Osteocyte (in vitro differentiated cells): ENCODE data around the gene ALK. TPM values are rescaled to one million over a fixed set of nuclear protein-coding genes. Genes with fewer than 3 reads are reported as not detected.

Experiments
- DNase-seq: peaks from one replicate; pipeline ENCODE4 v3.0.0; 2021; ENCODE audit warnings: mixed read lengths; ENCODE audit not compliant: unreplicated experiment; ENCODE audit errors: extremely low spot score
- H3K27ac Mint-ChIP-seq: one replicate; pipeline ENCODE4 v1.8.0; 2021; ENCODE audit warnings: mild to moderate bottlenecking, mixed read lengths; ENCODE audit not compliant: unreplicated experiment
- H3K27me3 Mint-ChIP-seq: one replicate; pipeline ENCODE4 v1.8.0; 2021; ENCODE audit warnings: mixed read lengths; ENCODE audit not compliant: unreplicated experiment
- H3K36me3 Mint-ChIP-seq: one replicate; pipeline ENCODE4 v1.8.0; 2021; ENCODE audit warnings: mixed read lengths; ENCODE audit not compliant: unreplicated experiment
- H3K4me1 Mint-ChIP-seq: one replicate; pipeline ENCODE4 v1.8.0; 2021; ENCODE audit warnings: mixed read lengths; ENCODE audit not compliant: unreplicated experiment
- H3K4me3 Mint-ChIP-seq: one replicate; pipeline ENCODE4 v1.8.0; 2021; ENCODE audit warnings: mild to moderate bottlenecking, moderate library complexity, mixed read lengths; ENCODE audit not compliant: unreplicated experiment
- H3K9me3 Mint-ChIP-seq: one replicate; pipeline ENCODE4 v1.8.0; 2021; ENCODE audit warnings: mixed read lengths; ENCODE audit not compliant: unreplicated experiment
- CTCF ChIP-seq: fragments of 200-600 bp; sonication (generic); IDR thresholded peaks from 2 replicates; pipeline ENCODE4 v1.5.0; 2021; ENCODE audit warnings: antibody characterized with exemption, mild to moderate bottlenecking, moderate library complexity
- total RNA-seq: library from RNA; stranded (reverse); gene quantifications from 2 replicates; pipeline ENCODE4 v1.2.1, GENCODE V29; 2021

The ALK gene
- total RNA-seq, 1 donor from 2014 or later = not detected

GRCh38 chr2:29343830-29344229 is 577.6 kb downstream of the ALK start:
- DNase-seq = no peak
- Mint-ChIP-seq H3K4me3 (no peak overlapping the region), H3K27me3 (peaks cover 7% of the 10 kb centered on the region), H3K4me1 (no peaks in the 10 kb centered on the region), H3K27ac (no peak overlapping the region), H3K9me3 (no peaks in the 10 kb centered on the region), H3K36me3 (no peaks in the 10 kb centered on the region)
- no peak for TF ChIP-seq CTCF

- no peaks in the 10 kb centered on the region for H3K36me3 Mint-ChIP-seq
- no peak overlapping the region for H3K4me3 Mint-ChIP-seq
- H3K4me1 Mint-ChIP-seq = no peaks in the 10 kb centered on the region
- H3K27me3 Mint-ChIP-seq = no peaks in the 10 kb centered on the region
- no peaks in the 10 kb centered on the region for H3K9me3 Mint-ChIP-seq
- no peak overlapping the region for H3K27ac Mint-ChIP-seq
- TF ChIP-seq CTCF = no peak
- DNase-seq = no peak
Measured at GRCh38 chr2:29336341-29337241, 584.8 kb downstream of the ALK start.

GRCh38 chr2:29335396-29335795 is 586.0 kb downstream of the ALK start:
- no peak for TF ChIP-seq CTCF
- no peaks in the 10 kb centered on the region for H3K9me3 Mint-ChIP-seq
- H3K27me3 Mint-ChIP-seq = no peaks in the 10 kb centered on the region
- no peak overlapping the region for H3K27ac Mint-ChIP-seq
- H3K36me3 Mint-ChIP-seq = no peaks in the 10 kb centered on the region
- no peak overlapping the region for H3K4me3 Mint-ChIP-seq
- DNase-seq = no peak
- H3K4me1 Mint-ChIP-seq = no peaks in the 10 kb centered on the region

GRCh38 chr2:29334706-29335105 is 586.7 kb downstream of the ALK start:
- Mint-ChIP-seq H3K36me3 (no peaks in the 10 kb centered on the region), H3K4me1 (no peaks in the 10 kb centered on the region)

More at GRCh38 chr2:29334706-29335105, 586.7 kb downstream of the ALK start:
- no peak overlapping the region for H3K27ac Mint-ChIP-seq
- DNase-seq = no peak
- TF ChIP-seq CTCF = no peak
- no peaks in the 10 kb centered on the region for H3K27me3 Mint-ChIP-seq
- H3K4me3 Mint-ChIP-seq = no peak overlapping the region
- no peaks in the 10 kb centered on the region for H3K9me3 Mint-ChIP-seq
